Ovary (tissue), 3 donors: Measurements from ENCODE around the gene ZCCHC8.

Experiments
- CTCF ChIP-seq, 3 donors: fragments of 450-650 bp in 2 of 3; fragments of 200-600 bp in 1 of 3; IDR thresholded peaks; one replicate each; pipeline versions ENCODE4 v1.5.1 to v1.8.0; 2016 to 2022; ENCODE audit warnings: antibody characterized with exemption in 3 of 3, mild to moderate bottlenecking in 1 of 3
- EP300 ChIP-seq: sonication (generic); formaldehyde crosslinking; IDR thresholded peaks from one replicate; pipeline ENCODE4 v1.6.1; 2017; ENCODE audit warnings: antibody characterized with exemption
- POLR2A ChIP-seq: fragments of 450-650 bp; IDR thresholded peaks from one replicate; pipeline ENCODE4 v1.6.1; 2017; ENCODE audit warnings: antibody characterized with exemption, mild to moderate bottlenecking, moderate library complexity
- donor health status: DM: no; HTN: no; CAD: no.

DNA sequence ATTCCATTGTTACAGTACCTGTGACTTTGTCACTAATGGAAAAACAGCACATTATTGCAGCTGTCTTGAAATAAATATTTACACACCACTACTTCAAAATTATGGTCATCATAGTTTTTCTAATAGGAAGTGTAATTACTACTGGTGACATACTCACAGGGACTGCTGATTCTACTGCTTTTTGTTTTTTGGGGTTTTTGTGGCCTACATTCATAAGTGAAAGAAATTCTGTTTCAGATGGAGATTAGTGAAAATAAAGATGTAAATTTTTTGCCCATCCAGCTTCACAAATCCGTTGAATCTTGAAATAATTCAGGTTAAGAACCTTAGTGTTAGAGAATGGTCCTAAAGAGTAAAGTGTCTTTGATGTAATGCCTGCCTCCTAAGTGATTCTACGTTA is 43.8 kb upstream of the ZCCHC8 start:
- TF ChIP-seq CTCF (IDR thresholded peaks at IDR 0.05), result no peak
- TF ChIP-seq POLR2A, result no peak
- TF ChIP-seq EP300, result no peak
